ENCODE results near the gene LRIT1.

The LRIT1 gene

DNA sequence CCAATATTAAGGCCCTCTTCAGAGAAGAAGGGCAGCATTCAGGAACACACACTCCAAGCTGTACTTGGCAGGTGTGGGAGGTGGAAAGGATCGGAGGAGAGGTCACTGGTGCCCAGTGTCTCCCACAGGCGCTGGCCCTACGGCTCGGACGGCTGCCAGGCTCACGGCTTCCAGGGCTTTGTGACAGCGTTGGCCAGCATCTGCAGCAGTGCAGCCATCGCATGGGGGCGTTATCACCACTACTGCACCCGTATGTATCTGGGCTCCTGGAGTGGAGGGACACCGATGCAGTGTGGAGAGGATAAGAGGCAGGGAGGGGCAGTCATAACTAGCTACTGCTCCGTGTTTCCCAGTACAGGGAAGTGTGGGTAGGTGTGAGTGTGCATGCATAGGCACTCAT lies 7.4 kb upstream of the LRIT1 start:
- DNase-seq: no peak

DNA sequence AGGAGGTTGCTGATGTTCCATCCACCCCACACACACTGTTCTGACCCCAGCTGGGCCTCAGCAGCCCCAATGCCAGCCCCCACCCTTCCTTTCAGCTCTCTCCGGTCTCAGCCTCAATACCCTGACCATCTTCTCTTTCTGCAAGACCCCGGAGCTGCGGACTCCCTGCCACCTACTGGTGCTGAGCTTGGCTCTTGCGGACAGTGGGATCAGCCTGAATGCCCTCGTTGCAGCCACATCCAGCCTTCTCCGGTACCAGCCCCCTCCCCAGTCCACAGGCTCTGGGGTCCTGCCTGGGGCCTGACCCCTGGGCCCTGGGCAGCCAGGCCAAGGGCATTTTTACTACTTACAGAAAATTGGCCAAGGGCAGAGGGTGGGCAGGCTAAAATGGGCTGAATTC lies 6.2 kb upstream of the LRIT1 start:
- no peak for DNase-seq

DNA sequence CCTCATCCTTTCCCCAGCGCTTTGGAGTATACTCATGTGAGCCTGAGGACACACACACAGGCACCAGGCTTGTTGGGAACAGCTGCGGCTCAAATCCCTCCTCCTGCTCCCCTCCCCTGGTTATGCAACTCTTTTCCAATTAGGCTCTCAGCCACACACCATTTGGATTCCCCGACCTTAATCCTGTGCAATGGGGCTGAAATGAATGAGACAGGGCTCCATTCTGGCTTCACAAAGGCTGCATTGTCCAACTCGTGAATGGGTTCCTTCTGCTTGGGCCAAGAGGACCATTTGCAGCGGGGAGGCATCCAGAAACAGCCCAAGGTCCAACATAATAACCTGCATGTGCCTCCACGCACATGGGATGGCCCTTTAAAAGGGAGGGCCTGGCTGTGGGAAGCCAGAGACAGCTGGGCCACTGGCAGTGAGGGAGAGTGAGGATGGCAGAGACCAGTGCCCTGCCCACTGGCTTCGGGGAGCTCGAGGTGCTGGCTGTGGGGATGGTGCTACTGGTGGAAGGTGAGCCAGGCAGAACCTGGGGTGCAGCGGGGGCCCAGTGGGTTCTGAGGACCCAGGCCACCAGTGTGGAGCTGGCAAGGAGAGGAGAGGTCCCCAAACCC lies 3.4 kb upstream of the LRIT1 start, which contains the start of gene RGR:
Gene RGR, plus strand, starts transcription at position 403 of the 620 bp plus-strand sequence. Its CDS starts 38 bp downstream, at position 441.
- DNase-seq: no peak

DNA sequence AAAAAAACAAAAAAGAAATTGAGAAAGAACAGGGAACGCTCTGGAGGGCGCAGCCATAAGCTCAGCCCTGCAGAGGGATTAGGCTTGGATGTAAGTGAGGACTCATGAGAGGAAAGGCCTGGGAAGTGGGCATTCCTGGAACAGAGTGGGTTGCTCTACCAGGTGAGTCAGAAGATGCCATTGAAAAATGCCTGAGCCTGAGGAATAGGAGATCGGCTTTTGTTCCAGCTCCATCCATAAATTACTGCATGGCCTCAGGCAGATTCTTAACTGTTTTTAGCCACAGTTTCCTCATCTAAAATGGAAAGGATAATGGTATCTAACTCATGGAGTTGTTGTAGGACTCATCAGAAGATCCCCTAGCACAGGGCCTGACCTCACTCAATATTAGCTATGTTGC lies 2.4 kb upstream of the LRIT1 start:
- DNase-seq: no peak

DNA sequence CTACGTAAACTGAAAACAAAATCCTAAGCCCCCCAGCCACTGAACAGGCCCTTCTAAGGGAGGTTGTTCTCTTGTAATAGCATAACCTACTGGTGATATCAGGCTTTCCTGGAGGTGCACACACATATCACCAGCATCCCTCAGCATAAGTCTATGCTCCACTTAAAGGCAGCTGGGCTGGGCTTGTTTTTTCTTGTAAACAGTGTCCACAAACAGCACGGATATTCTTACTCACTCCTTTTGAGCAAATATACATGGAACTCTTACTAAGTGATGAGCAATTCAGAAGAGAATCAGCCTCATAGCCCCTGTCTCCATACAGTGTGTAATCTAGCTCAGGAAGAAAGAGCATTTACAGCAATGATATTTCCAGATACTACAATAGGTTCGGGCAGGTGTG lies 2.4 kb downstream of the LRIT1 start:
- DNase-seq: no peak

DNA sequence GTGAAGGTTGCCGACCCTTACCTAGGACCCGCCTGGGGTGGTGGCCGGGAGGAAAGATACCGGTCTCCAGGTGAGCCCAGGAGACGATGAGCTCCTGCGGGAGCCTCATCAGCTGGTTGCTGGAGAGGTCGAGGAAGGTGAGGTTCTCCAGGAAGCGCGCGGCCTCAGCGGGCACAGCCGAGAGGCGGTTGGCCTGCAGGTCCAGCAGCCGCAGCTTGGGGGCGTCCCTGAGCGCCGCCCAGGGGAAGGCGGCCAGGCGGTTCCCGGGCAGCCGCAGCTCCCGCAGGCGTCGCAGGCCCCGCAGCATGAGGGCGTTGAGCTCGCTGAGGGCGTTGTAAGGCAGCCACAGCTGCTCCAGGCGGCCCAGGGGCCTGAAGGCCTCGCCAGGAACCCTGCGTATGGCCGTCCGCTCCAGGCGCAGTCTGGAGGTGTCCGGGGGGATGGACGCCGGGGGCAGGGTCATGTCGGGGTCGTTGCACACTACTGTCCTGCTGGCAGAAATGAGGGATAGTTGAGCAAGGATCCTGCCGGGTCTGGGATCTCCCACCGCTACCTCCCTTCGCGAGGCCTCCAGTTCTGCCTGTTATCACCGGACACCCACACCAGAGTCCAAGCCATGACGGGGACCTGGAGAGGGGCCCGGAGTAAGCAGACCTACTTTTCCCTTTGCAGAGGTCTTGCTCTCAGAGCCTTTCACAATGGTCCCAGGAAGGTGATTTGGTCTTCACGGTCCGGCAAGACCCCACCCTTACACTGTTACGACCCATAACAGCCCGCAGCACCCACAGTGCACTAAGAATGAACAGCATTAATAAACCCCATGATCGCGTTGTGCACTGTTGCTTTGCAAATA lies 3.9 kb downstream of the LRIT1 start:
- DNase-seq: peak in 1 of 2 donors; percentile 7

DNA sequence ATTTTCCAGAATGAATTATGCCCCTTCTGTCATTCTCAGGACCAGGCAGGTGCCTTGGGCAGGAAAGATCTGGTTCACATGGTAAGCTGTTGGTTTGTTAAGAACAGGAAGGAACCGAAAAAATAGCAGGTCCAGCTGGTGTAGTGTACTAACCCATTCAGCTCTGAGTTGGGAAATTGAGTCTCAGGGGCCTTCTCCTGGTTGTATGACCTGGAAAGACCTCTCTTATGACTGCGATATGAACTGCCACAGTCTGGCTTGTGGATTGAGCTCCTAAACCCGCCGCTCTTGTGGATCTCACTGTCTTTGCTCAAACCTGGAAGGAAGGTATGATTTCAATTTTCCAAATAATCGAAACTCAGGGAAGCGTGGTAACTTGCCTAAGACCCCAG lies 4.5 kb downstream of the LRIT1 start:
- DNase-seq: no peak

DNA sequence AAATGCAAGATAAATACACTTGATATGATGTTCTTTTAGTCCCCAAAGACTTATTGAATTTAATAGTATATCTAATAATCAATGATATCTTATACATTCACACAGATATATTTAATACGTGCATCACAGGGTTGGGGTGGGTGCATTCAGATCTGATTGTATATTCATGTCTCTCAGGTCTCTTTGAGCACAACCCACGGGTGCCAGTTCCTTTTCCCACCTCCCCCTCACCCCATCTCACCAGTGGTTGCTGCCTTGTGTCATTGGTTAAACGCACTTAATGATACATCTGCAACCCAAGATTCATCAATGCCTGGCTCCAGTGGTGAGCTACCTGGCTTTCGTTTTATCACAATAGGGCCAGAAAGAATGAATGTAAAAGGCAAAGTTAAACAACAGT lies 6.2 kb downstream of the LRIT1 start:
- DNase-seq: no peak

DNA sequence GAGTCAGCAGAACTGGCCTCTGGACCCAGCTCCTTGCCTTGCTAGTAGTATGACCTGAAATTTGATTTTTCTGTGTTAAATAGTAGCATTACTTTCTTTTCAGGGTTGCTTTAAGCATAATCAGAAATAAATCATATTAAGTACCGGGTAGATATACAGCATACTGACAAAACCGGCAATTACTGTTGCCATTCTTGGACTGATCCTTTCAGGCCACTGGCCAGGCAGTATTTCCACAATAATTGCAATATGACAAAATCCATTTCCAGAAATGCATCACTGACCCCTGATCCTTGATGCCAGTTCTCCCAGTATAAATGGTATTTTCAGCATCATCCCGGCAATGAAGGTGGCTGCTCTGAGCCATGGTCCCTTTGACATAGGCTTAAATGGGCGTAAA lies 6.9 kb downstream of the LRIT1 start:
- DNase-seq: no peak

DNA sequence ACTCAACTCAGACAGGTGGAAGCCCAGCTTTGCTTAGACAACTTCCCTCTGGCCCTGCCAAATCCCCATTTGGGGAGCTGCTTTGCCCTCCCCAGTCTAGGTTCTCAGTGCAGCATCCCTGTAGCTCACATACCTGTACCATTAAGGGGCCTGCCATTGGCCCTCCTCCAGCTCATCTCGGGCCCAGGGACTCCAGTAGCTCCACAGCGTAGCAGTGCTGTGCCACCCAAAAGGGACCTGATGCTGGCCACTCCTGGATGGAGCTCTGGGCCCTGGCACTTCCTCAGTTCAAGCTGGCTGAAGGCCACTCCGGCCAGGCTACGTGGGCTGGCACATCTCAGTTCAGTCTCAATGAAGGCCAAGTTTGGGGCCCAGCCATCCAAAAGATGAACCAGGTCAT lies 7.4 kb downstream of the LRIT1 start:
- no peak for DNase-seq

DNA sequence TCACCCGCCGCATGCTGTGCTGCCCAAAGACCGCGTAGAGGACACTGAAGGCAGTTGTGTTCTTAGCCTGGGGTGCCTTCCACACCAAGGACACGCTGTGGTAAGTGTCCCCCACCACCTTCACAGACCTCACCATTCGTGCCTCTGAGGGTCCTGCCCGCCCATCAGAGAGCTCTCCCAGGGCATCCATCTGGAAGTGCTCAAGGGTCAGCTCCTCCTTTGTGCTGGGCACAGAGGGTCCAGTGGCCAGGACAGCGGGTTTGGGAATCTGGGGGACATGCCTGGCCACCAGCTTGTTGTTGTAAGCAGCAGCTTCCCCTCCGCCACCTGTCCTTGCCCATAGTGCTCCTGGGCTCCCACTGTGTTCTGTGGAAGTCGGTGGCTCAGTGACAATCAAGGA lies 9.0 kb downstream of the LRIT1 start:
- DNase-seq: no peak

DNA sequence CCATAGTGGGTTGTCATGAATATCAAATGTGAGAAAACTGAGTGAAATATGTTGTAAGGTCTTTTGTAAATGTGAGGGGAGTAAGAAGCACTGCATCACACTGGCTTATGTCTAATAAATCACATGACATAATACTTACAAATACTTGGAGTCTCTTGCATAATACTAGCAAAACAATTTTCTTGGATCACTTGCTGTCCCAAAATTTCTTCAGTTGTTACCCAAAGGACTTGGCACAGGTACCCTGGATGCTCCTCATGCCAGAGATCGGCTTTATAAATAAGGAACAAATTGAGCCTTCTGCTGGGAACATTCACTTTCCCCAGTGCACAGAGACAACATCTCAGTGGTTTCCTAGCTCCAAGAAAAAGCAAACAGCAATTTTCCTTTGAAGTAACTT lies 11.0 kb downstream of the LRIT1 start:
- no peak for DNase-seq

DNA sequence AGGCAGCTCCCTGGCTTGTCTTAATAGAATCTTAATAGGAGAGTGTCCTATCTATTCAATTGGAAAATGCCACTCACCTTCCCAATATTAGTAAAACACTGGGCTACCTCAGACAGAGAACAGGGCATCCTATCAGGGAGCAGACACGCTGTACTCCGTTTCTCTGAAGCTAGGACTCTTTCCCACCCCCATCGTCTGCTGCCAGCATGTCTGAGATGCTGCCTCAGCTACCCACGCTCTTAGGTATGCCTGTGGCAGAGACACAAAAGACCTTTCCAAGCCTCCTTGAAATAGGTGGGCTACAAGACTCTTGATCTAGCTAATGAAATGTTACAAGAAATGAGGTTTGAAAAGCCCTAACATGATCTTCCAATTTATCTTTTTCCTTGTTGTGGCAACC lies 13.5 kb downstream of the LRIT1 start:
- no peak for DNase-seq

DNA sequence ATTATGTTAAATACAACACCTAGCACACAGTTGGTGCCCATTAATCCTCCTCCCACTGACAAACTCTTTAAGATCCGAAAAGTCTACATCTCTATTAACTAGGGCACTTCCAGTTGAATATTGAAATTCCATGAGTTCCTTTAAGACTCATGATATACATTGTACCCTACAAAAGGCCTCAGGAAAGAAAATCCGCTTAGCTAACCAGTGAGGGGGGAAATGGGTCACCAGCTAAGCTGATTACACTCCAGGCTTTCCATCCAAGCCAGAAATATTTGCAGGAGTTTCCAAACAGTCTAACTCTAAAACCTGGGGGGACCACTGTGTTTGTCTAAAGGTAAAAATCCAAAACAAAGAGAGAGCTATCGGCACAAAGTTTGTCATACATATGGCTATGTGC lies 14.7 kb downstream of the LRIT1 start:
- DNase-seq: no peak

DNA sequence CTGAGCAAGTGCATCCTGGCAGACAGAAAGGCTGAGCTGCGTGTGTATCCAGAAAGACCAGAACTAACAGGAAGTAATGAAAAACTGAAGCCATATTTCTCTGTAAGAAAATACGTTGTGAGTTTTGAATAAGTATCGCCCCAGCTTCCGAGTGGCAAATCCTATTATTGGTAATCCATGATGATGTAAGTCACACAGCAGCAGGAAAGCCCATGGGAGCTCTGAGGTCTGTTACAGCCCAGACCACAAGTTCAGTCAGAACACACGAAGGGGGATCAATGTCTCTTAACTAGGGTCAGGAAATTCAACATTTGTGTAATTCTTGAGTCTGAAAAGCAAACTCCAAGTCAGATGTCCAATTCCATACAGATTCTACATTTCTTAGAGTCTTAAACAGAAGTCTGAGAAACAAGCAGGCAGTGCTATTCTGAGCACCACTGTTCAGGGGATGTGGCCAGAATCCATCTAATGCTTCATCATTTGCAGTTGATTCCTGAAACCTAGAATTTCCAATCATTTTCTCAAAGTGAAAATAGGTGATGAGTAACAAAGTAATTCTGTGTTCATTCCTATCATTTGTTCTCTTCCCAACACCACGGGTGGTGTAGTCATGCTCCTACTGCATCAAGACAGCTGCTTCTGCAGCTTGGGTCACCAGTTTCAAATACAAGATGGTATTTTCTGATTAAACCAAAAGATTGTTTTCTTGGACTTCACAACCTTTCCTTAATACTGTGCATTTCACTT lies 15.7 kb downstream of the LRIT1 start, which contains the start of gene LRIT2:
Gene LRIT2, minus strand, starts transcription at position 118 of the 747 bp plus-strand sequence. Its CDS starts 24 bp downstream, at position 94.
- DNase-seq: no peak

DNA sequence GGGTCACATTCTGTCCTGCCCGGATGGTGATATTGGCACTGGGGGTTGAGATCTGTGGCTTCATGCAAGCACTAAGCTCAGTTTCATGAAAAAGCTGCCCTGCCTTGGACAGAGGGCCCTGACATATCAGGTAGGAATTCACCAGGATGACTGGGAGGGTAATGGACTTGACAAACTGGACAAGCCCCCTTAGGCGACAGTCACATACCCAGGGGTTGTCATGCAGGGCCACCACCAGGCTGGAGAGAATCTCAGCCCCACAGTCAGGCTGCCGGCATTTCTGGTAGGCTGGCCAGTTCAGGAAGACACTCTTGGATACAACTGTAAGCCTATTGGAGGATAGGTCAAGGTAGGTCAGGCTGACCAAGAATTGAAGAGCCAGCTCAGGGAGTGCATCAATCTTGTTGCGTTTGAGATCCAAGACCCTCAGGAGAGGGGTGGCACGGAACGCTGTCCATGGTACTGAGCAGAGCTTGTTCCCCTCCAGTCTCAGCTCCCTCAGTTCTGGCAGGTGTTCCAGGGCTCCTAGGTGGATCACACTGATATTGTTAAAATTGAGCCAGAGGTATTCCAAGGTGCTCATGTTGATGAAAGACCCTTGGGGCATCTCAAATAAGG lies 16.8 kb downstream of the LRIT1 start:
- no peak for DNase-seq

DNA sequence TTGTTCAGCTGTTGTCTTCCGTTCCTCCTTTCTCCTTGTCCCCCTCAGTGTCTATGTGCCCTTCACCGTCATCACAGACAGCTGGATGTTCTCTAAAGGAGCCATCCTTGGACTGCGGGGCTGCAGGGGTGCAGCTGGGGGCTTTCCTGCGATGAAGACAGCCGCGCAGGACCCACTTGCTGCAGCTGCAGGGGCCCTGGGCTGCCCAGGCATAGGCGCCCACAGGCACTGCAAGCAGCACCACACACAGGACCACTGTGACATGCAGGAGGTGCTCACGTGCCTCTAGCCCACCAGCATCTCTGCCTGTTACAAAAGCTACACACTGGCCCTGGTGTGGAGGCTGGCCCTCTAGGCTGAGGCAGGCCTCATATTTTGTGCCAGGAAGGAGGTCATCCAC lies 19.4 kb downstream of the LRIT1 start:
- no peak for DNase-seq

DNA sequence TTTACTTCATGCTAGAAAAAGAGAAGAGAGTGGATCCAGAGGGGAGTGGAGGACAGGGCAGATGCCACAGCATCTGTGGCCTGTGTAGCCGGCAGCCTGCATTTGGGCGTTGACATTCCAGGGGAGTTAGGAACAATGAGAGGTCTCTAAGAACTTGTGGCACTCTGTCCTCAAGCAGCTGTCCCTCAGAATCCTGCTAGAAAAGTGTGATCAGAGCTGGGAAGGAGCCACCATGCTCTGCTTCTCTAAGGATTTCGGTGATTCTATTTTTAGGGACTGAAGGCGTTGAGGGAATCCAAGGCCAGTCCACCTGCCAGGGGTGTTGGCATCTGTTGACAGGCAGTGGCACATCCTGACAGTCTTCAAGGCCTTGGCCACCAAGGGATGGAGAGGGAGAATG lies 23.6 kb downstream of the LRIT1 start:
- no peak for DNase-seq

DNA sequence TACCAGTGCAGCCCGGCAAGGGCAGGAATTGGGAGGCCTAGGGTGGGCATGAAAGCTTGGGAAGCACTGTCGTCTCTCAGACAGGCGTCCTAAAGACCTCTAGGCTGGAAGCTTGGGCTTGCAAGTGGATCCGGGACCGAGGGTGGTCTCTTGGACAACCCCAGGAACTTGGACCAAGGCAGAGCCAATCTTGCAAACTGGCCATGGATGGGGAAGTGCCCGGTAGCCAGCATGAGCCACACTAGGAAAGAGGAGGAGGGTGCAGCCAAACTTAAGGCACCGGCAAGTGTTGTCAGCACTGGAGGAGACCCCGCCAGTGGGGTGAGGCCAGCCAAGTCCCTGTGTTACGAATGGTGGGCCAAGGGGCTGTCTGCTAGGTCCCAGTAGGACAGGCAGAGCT lies 24.5 kb downstream of the LRIT1 start:
- DNase-seq: no peak

DNA sequence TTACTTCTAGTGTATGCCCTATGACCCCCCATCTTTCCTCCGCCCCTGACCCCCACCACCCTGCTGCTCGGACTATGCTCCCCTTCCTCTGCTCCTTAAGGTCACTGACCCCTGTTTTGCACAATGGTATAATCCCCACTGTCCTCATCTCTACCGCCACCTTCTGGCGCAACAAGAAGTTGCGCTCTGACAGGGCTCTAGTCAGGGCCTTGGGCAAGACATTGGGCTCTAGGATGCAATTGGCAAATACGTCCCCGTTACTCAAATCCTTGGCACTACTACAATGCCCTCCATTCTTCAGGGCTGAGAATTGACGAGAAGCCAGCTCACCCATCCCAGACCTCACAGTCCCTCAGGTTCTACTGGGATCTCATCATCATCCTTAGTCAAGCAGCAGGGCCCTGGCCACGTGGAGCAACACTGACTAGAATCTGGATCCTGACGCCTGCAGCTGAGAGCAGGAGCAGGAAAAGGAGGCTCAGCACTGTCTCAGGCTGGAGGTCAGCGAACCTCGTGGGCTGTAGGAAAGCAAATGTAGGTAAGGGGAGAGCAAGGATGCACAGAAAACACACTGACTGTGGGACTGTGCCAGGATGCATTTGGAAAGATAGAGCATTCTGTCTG lies 26.6 kb downstream of the LRIT1 start:
- peak; percentile 44 to 54 for DNase-seq

DNA sequence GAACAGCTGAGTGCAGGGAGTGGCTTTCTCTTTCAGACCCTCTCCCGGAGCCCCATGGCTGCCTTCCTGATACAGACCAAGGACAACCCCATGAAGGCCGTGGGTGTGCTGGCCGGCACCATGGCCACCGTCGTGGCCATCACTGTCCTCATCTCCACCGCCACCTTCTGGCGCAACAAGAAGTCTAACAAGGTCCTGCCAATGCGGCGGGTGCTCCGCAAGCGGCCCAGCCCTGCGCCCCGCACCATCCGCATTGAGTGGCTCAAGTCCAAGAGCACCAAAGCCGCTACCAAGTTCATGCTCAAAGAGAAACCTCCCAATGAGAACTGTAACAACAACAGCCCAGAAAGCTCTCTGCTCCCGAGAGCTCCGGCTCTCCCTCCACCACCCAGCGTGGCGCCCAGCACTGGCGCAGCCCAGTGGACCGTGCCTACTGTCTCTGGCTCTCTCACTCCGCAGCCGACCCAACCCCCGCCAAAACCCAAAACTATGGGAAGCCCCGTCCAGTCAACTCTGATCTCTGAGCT lies 27.2 kb downstream of the LRIT1 start:
- DNase-seq: no peak

DNA sequence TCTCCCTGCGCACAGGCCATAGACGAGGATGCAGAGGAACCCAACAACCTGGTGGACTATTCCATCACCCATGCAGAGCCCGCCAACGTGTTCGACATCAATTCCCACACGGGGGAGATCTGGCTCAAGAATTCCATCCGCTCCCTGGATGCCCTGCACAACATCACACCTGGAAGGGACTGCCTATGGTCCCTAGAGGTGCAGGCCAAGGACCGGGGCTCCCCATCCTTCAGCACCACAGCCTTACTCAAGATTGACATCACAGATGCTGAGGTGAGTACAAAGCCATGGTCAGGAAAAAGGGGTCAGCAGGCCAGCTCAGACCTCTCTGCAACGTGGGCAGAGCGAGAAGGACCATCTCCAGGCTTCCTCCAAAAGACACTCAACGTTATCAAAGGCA lies 28.3 kb downstream of the LRIT1 start:
- DNase-seq: no peak

DNA sequence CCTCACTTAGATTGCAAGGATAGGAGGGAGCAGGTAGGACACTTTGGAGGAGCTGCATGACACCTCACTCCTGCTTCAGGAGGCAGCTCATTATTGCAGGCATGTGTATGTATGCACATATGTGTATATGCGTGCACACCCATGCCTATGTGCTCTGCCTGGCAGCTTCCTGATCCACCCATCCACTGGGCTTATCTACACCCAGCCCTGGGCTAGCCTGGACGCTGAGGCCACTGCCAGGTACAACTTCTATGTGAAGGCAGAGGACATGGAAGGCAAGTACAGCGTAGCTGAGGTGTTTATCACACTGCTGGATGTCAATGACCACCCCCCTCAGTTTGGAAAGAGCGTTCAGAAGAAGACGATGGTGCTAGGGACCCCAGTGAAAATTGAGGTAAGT lies 29.3 kb downstream of the LRIT1 start:
- no peak for DNase-seq

Measured in stimulated activated CD4-positive, alpha-beta T cell treated with anti-CD3 and anti-CD28 coated beads, Interleukin-2, amount 100 ng/mL, for 48 hours (primary cell).